Activated CD4-positive, CD25-positive, alpha-beta regulatory T cell treated with anti-CD3 and anti-CD28 coated beads, Interleukin-2, amount 50 U/mL, for 16 hours (primary cell): ENCODE results near the gene SLC23A2.
"Not testable (repeated sequence)": the region's sequence is repeated elsewhere in the genome, so short reads cannot be mapped to it uniquely, and the experiment has no call there.

Experiments
- DNase-seq: peaks from one replicate; pipeline ENCODE4 v3.0.0-alpha.2; 2020; ENCODE audit warnings: low read depth, low spot score

SLC23A2 gene

DNA sequence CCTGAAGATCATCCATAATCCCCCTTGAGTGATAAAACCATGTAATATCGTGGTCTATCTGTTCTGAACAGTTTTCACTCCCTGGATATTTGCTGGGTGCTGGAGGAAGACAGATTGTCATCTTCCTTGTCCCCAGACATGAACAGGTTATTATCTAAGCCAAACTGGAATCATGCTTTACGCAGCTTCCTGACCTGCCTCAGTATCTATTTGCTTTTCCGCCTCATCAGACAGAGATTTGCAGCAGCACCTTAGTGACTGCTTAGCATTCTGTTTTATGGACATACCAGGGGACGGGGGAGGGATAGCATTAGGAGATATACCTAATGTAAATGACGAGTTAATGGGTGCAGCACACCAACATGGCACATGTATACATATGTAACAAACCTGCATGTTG lies 124.6 kb downstream of the SLC23A2 start:
- no peak for DNase-seq

DNA sequence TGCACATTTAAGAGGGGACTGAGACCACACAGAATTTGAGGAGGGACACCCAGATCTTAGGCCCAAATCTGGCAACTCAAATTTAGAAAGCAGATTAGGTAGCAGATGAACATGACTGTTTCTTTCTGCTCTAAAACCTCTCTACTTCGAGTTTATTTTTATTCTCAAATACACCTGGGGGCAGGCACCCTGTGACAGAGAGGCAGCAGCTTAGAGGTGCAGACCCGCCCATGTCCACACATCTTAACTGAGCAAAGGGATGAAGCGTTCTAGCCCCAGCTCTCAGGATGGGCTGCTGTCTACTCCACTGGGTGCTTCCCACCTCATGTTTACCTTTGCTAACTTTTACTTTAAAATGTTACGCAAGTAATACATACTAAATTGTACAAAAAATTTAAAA lies 125.0 kb downstream of the SLC23A2 start:
- no peak for DNase-seq

DNA sequence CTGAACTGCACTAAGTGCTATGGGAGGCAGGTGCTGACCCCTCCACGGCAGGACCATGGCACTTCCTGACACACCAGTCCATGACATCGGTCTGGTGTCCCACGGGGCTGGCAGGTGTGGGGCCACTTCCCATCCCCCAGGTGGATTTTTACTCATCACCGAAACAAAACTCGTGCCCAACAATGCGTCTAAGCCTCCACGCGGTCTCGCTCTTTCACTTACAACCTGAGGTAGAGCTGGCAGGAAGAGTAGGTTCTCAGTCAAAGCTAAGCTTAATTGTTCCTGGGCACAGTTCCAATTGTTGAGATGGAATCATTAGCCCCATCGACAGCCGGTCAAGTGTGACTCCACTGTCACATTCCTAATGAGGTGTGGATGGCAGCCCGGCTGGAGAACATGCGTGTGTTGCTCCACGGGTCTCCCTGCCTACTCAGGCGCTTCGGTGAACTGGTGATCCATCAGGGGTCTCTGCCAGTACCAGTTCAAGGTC lies 125.7 kb downstream of the SLC23A2 start:
- DNase-seq, result no peak

DNA sequence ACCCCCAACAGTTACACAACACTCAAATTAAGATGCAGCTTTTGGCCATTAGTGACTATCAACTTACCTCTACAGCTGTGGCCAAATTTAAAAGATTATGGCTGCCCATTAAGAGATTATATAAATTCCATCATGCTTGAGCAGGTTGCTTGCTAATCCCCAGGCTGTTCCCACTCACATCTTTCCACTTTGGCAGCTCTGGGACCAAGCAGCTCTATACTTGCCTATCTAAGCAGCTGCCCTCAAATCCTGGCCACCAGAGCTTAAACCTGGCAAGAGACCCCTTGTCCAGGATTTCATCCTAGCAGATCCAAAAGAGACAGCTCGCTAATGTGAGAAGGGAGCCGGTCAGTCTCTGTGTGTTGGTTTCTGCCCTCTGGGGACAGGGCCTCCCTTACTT lies 127.9 kb downstream of the SLC23A2 start:
- DNase-seq, result no peak

GRCh38 chr20:4871486-4871885 lies 129.8 kb downstream of the SLC23A2 start:
- no peak for DNase-seq

DNA sequence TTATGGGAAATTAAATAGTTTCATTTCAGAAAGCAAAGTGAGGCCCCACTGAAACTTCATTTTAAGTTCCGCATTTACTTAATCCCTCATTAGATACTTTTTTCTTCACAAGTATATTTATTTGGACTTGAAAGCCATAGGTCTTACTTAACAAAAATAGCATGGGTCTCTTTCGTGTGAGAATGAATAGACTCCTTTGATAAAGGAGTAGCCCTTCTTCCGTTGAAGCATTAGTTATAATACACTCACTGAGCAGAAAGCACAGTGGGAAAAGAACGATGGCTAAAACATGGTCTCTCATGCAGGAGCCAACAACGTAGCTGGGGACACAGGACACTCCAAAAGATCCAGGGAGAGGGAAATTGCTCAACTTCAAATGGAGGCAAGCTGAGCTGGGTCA lies 130.4 kb downstream of the SLC23A2 start:
- DNase-seq, result no peak

DNA sequence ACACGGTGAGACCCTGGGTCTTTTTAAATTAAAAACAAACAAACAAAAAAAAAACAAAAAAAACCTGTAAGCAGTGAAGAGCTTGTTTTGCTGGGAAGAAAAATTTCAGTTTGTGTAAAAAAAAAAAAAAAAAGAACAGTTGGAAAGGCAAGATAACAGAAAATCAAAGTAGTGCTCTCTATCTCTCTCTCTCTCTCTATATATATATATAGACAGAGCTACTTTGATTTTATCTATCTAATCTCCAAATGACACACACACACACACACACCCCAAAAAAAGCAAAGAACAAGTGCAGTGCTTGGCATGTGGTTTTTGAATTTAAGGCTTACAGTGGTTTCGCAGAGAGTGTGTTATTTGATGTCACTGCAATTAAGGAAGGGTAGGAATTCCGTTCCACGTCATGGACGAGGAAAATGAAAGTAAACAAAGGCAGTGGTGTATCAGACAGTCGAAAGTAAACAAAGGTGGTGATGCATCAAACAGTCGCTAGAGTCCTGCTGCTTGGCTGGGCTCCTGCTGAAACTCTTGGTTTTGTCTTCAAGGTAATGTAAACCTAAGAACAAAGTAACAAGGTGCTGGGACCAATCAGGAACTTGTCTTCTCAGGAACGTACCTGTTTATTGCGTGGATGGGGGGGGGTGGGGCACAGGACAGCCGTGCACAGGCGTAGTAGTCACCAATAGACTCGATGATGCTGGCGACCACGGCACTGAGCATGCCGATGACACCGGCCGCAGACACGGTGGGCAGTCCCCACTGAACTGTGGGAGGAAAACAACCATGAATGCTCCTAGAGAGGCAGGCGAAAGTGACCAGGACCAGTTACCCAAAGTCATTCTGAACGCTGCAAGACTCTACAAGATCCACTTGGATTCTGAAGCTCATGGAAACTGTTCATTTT lies 131.8 kb downstream of the SLC23A2 start:
- no peak for DNase-seq

- no peak for DNase-seq
Observed at GRCh38 chr20:4867051-4867450, 134.3 kb downstream of the SLC23A2 start.

DNA sequence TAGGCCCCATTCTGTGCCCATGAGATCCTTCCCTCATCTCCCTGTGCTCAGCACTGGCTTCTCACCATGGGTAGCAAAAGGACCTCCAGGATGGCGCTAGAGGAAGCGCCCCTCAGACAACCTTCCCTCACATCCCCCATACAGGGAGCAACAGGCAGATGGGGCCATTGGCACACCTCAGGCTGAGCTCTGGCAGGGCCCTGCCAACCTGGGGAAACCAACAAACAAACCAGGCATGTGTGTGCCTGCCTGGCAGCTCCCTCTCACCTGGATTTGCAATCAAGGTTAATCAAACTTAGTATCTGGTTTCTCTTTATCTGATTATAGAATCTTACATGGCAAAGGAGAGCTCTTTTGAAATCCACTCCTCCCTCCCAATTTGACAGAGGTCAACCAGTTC lies 134.9 kb downstream of the SLC23A2 start:
- no peak for DNase-seq

GRCh38 chr20:4864311-4864752 lies 137.0 kb downstream of the SLC23A2 start:
- DNase-seq, result no peak

DNA sequence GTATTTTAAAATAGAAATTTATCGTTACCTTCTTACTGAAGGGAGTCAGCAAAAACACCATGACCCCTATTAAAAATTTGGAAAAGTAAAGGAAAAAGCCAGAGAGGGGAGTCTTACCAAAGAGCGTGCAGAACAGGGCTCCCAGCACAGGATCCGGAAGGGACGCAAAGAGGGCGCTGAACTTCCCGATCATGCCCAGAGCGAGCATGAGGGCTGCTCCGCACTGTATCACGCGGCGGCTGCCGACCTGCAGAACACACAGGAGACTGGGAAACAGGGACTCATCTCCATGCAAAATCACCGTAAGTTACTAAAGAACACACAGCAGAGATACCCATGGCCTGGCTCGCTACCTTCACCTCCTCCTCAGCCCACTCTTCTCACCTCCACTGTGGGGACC lies 138.6 kb downstream of the SLC23A2 start:
- no peak for DNase-seq

DNA sequence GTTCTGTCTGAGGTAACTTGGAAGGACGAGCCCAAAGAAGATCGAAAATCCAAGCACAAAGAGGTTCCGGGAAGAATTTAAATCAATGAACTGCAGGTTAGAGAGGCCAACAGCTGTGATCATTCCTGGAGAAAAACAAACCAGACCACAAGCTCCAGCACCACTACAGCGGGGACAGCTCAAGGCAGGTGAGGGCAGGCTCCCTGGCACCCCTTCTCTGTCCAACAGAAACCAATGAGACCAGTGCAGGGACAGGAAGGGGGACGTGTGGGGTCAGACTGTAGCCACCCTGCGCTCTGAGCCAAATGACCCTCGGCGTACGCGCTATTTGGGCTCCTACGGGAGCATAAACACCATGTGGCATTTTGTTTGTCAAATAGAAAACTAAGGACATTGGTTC lies 139.3 kb downstream of the SLC23A2 start:
- no peak for DNase-seq

- DNase-seq, result no peak
Observed at GRCh38 chr20:4858000-4858399, 143.3 kb downstream of the SLC23A2 start.

DNA sequence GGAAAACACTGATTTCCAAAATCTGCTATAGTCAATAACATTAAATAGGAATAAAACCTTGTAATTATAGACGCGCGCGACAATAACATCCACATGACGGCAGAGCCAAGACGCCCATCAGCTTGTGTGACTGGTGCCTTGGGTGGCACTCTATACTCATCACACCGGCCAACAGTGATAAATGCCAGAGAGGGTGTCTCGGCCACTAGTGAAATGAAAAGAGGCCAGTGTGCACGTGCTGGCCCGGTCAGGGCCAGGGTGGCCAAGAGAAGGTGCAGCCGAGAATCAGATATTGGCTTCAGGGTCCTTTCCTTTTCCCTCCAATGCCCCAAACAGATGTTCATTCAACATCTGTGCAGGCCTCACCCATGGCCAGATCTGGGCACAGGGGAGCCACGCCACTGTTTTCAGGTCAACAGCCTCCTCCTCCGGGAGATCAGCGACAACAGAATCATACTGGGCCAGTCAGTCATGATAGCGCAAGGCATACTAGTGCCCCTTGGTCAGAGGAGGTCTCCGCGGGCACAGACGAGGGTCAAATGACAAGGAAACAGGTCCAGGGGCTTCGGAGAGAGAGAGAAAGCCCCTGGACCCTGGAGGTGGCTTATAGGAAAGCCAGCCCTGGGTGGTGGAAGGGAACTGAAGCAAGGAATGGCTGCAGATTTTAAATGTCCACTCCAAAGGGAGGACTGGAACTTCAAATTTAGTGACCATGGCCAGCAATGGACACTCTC lies 145.1 kb downstream of the SLC23A2 start:
- no peak for DNase-seq

DNA sequence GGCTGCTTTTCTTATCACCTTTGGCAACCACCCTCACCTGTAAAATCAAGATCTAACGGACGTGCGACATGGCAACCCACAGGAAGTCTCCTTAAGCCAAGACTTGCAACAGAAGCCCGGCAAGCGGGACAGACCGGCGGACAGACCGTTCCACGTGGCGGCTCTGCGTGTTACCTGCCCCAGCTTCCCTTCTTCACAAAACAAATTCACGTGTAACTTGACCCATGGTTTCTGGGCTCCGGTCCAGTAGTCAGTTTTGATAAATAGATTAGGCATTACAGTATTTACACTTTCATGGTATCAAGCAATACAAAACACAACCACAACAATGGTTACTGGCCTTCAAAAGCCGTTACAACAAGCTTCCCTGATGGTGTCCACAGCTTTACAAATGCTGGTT lies 145.8 kb downstream of the SLC23A2 start:
- no peak for DNase-seq

GRCh38 chr20:4855097-4855496 lies 146.2 kb downstream of the SLC23A2 start:
- DNase-seq, result no peak

DNA sequence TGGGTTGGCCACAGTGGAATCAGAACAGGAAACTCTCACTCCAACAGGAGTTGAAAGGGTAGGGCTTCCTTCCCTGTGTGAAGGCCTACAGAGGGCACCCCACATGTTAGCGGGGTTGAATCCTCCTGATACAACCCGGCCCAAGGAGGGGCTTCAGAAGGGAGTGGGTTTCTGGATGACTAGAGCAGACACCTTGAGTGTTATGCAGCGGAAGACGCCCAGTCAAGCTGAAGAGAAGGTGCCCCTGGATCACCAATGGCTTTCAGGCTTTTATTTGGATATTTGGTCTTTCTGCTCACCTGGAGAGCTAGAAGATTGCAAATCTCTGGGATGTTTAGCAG lies 146.8 kb downstream of the SLC23A2 start:
- no peak for DNase-seq

DNA sequence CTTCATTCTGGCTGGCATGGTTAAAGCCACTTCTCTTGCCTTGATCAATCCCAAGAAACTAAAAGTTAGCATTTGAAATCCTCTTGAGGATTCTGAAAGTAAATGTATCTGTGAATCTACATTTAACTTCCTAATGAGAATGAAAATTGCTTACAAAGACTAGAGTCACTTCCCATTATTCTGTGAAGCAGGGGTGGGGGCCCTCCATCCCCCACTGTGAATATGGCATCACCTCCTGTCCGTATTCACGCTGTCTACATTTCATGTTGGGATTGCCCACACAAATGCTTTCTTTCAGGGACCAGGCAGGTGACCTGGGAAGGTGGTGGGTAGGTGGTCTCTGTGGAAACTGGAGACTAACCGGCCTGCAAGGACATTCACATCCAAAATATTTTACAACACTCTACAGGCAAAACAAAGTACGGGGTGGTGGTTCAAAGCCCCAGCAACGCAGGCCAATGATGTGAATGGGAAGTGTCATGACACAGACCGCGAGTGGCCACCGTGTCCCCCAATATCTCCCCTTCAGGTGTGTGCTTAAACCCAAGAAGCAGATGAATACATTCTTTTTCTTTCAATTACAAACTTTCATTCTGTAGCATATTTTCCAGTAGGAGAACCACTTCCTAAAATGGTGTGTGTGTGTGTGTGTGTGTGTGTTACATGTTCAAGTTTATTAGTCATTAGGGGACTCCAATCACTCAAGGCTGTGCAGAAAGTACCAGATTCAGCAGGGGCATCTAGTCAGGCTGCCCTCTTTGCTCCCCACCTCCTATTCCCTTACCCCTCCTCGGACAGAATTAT lies 147.4 kb downstream of the SLC23A2 start:
- no peak for DNase-seq

DNA sequence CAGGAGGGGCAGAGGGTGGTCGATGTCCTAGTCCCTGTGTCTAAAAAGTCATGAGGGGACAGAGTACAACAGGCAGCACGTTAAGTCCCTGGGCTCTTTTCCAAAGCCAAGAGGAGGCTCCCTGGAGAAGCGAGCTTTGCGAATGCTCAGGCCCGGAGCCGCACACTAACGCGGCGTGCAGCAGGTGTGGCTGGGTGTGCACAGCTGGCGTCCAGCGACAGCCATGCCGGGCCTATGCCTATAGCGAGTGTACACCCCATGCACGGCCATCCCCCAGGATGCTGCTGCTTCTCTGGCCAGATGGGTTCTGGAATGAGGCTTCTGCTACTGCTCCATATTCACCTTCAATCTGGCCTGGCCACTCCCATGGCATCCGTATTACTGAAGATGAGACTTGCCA lies 148.3 kb downstream of the SLC23A2 start:
- DNase-seq, result no peak

DNA sequence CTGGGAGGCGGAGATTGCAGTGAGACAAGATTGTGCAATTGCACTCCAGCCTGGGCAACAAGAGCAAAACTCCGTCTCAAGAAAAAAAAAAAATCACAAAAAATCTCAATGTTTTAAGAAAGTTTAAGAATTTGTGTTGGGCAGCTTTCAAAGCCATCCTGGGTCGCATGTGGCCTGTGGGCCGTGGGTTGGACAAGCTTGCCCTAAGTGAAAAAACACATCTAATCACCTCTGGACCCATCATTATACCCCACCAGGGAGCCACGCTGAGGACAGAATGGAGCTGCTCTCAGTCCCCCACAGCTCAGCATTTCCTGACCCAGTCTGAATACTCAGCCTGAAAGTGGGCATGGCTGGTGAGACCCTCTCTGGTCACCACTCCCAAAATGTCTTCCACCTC lies 150.3 kb downstream of the SLC23A2 start:
- no peak for DNase-seq

DNA sequence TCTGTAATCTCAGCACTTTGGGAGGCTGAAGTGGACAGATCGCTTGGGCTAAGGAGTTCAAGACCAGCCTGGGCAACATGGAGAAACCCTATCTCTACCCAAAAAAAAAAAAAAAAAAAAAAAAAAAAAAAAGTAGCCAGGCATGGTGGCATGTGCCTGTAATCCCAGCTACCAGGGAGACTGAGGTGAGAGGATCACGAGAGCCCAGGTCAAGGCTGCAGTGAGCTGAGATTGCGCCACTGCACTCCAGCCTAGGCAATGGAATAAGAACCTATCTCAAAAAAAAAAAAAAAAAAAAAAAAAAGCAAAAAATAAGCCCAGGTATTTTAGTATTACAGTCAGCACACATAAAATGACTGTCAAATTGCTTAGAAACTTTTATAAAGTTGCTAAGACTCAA lies 152.5 kb downstream of the SLC23A2 start:
- DNase-seq, result not testable (repeated sequence)

DNA sequence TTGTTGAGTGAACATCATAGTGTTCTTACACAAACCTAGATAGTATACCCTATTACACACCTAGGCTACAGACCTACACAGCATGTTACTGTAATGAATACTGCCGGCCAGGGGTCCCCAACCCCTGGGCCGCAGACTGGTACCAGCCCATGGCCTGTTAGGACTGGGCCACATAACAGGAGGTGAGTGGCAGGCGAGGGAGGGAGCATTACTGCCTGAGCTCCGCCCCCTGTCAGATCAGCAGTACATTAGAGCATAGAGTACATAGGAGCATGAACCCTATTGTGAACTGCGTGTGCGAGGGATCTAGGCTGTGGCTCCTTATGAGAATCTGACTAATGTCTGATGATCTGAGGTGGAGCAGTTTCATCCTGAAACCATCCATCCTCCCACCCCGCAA lies 153.3 kb downstream of the SLC23A2 start:
- no peak for DNase-seq
